Peyer's patch (tissue), 4 donors: ENCODE results near the gene HDAC4. TPM values are rescaled to one million over a fixed set of nuclear protein-coding genes. Genes with fewer than 3 reads are reported as not detected.

Source experiments
- DNase-seq, 3 donors: peaks; one replicate each; pipeline ENCODE4 v3.0.0-alpha.2; 2017 to 2019
- H3K27ac ChIP-seq, 4 donors: fragments of 200-600 bp; sonication (generic); one replicate each; pipeline ENCODE4 v1.5.1; 2016 to 2019
- H3K27me3 ChIP-seq, 2 donors: fragments of 200-600 bp; sonication (generic); one replicate each; pipeline ENCODE4 v1.5.1; 2019
- H3K36me3 ChIP-seq, 3 donors: fragments of 200-600 bp; sonication (generic); one replicate each; pipeline ENCODE4 v1.5.1; 2016 to 2019
- H3K4me1 ChIP-seq, 4 donors: fragments of 200-600 bp; sonication (generic); one replicate each; pipeline ENCODE4 v1.5.1; 2016 to 2019
- H3K4me3 ChIP-seq, 4 donors: fragments of 200-600 bp; sonication (generic); 1 replicate in 3 of 4; 2 replicates in 1 of 4; pipeline ENCODE4 v1.5.1; 2016 to 2019; ENCODE audit warnings: mild to moderate bottlenecking in 1 of 4
- H3K9me3 ChIP-seq, 4 donors: fragments of 200-600 bp; sonication (generic); one replicate each; pipeline ENCODE4 v1.5.1; 2016 to 2019; ENCODE audit warnings: mild to moderate bottlenecking in 1 of 4
- POLR2A ChIP-seq, 2 donors: fragments of 450-650 bp; IDR thresholded peaks; one replicate each; pipeline ENCODE4 v1.5.1; 2017; ENCODE audit warnings: antibody characterized with exemption in 2 of 2, mild to moderate bottlenecking in 2 of 2, moderate library complexity in 2 of 2
- total RNA-seq, 4 donors: library from RNA; depleted of rRNA; stranded (reverse); fragments of >200 nt; gene quantifications; one replicate each; pipeline ENCODE4 v1.1.0, GENCODE V29; 2016
- TF ChIP-seq, protein P1 (sequence below), 6 experiments: fragments of 450-650 bp in 4 of 6; fragments of 200-600 bp in 2 of 6; sonication (generic) in 1 of 6; IDR thresholded peaks; one replicate each; pipeline ENCODE4 v1.5.1; 2017 to 2019; ENCODE audit warnings: antibody characterized with exemption in 6 of 6, mild to moderate bottlenecking in 3 of 6, moderate library complexity in 1 of 6

Gene HDAC4
- total RNA-seq, 4 donors from 2014 or later: 28.9 to 198 (median 102) TPM

GRCh38 chr2:239263669-239264491, 136.9 kb downstream of the HDAC4 start:
- peak in 1 of 3 donors; percentile 13 for DNase-seq
- Histone ChIP-seq H3K27me3 (no peaks in the 10 kb centered on the region), H3K4me1 (peaks cover 22 to 73% (median 56%) of the 10 kb centered on the region in 4 donors), H3K36me3 (no peaks in the 10 kb centered on the region), H3K9me3 (no peaks in the 10 kb centered on the region), H3K27ac (peak overlapping the region in 1 of 4 donors; percentile 81), H3K4me3 (no peak overlapping the region)
- no peak for TF ChIP-seq POLR2A (IDR thresholded peaks at IDR 0.05)
- TF ChIP-seq, protein P1, sequence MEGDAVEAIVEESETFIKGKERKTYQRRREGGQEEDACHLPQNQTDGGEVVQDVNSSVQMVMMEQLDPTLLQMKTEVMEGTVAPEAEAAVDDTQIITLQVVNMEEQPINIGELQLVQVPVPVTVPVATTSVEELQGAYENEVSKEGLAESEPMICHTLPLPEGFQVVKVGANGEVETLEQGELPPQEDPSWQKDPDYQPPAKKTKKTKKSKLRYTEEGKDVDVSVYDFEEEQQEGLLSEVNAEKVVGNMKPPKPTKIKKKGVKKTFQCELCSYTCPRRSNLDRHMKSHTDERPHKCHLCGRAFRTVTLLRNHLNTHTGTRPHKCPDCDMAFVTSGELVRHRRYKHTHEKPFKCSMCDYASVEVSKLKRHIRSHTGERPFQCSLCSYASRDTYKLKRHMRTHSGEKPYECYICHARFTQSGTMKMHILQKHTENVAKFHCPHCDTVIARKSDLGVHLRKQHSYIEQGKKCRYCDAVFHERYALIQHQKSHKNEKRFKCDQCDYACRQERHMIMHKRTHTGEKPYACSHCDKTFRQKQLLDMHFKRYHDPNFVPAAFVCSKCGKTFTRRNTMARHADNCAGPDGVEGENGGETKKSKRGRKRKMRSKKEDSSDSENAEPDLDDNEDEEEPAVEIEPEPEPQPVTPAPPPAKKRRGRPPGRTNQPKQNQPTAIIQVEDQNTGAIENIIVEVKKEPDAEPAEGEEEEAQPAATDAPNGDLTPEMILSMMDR (IDR thresholded peaks at IDR 0.05): no peak

- no peaks in the 10 kb centered on the region for H3K9me3 ChIP-seq
- no peaks in the 10 kb centered on the region for H3K36me3 ChIP-seq
- H3K4me1 ChIP-seq: peaks cover 17 to 67% (median 51%) of the 10 kb centered on the region in 4 donors
- no peaks in the 10 kb centered on the region for H3K27me3 ChIP-seq
- DNase-seq: peak; percentile 10 to 43 (median 28)
- H3K27ac ChIP-seq: peak overlapping the region in 1 of 4 donors; percentile 81
- H3K4me3 ChIP-seq: no peak overlapping the region
- no peak for TF ChIP-seq POLR2A (IDR thresholded peaks at IDR 0.05)
- TF ChIP-seq, protein P1 (IDR thresholded peaks at IDR 0.05): no peak
These were observed 137.6 kb downstream of the HDAC4 start for GRCh38 chr2:239263231-239263630.

- TF ChIP-seq, protein P1 (IDR thresholded peaks at IDR 0.05): no peak
- no peak for TF ChIP-seq POLR2A (IDR thresholded peaks at IDR 0.05)
- peak in 1 of 3 donors; percentile 32 for DNase-seq
- Histone ChIP-seq H3K9me3 (no peaks in the 10 kb centered on the region), H3K4me3 (no peak overlapping the region), H3K4me1 (peaks cover 15 to 61% (median 46%) of the 10 kb centered on the region in 4 donors), H3K27me3 (no peaks in the 10 kb centered on the region), H3K27ac (no peak overlapping the region), H3K36me3 (no peaks in the 10 kb centered on the region)
These were observed 138.2 kb downstream of the HDAC4 start for GRCh38 chr2:239262484-239263230.

GRCh38 chr2:239261796-239262483, 138.9 kb downstream of the HDAC4 start:
- Histone ChIP-seq H3K27ac (no peak overlapping the region), H3K4me3 (no peak overlapping the region), H3K36me3 (no peaks in the 10 kb centered on the region), H3K27me3 (no peaks in the 10 kb centered on the region), H3K4me1 (peaks cover 9 to 54% (median 39%) of the 10 kb centered on the region in 4 donors), H3K9me3 (peaks cover 0 to 4% (median 0%) of the 10 kb centered on the region in 4 donors)
- no peak for TF ChIP-seq POLR2A (IDR thresholded peaks at IDR 0.05)
- TF ChIP-seq, protein P1 (IDR thresholded peaks at IDR 0.05): no peak
- peak in 1 of 3 donors; percentile 33 for DNase-seq

- Histone ChIP-seq H3K4me3 (no peak overlapping the region), H3K36me3 (no peaks in the 10 kb centered on the region), H3K27me3 (no peaks in the 10 kb centered on the region), H3K4me1 (peaks cover 4 to 48% (median 33%) of the 10 kb centered on the region in 4 donors), H3K27ac (no peak overlapping the region), H3K9me3 (peaks cover 0 to 4% (median 0%) of the 10 kb centered on the region in 4 donors)
- no peak for TF ChIP-seq POLR2A (IDR thresholded peaks at IDR 0.05)
- TF ChIP-seq, protein P1 (IDR thresholded peaks at IDR 0.05): no peak
- DNase-seq: peak in 1 of 3 donors; percentile 35
These were observed 139.5 kb downstream of the HDAC4 start for GRCh38 chr2:239261356-239261755.
